MM.1S (cell line): ENCODE data around the gene LSMEM2.

Experiments
- EZH2 ChIP-seq: fragments of 300-600 bp; sonication (generic); optimal IDR thresholded peaks from 2 replicates; pipeline ENCODE3; 2017; ENCODE audit warnings: low read depth, mild to moderate bottlenecking, antibody characterized with exemption, low read length, mixed read lengths
- EZH2phosphoT487 ChIP-seq: fragments of 300-600 bp; sonication (generic); IDR thresholded peaks from 2 replicates; pipeline ENCODE4 v1.6.1; 2018; ENCODE audit warnings: antibody characterized with exemption, low read length
- TF ChIP-seq, protein P1 (sequence below): fragments of 300-600 bp; sonication (generic); IDR thresholded peaks from 2 replicates; pipeline ENCODE4 v1.5.1; 2016; ENCODE audit warnings: antibody characterized with exemption, low read length, mixed read lengths

- TF ChIP-seq, protein P1, sequence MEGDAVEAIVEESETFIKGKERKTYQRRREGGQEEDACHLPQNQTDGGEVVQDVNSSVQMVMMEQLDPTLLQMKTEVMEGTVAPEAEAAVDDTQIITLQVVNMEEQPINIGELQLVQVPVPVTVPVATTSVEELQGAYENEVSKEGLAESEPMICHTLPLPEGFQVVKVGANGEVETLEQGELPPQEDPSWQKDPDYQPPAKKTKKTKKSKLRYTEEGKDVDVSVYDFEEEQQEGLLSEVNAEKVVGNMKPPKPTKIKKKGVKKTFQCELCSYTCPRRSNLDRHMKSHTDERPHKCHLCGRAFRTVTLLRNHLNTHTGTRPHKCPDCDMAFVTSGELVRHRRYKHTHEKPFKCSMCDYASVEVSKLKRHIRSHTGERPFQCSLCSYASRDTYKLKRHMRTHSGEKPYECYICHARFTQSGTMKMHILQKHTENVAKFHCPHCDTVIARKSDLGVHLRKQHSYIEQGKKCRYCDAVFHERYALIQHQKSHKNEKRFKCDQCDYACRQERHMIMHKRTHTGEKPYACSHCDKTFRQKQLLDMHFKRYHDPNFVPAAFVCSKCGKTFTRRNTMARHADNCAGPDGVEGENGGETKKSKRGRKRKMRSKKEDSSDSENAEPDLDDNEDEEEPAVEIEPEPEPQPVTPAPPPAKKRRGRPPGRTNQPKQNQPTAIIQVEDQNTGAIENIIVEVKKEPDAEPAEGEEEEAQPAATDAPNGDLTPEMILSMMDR: no peak
- TF ChIP-seq EZH2phosphoT487: no peak
- TF ChIP-seq EZH2: no peak
These were observed 23.7 kb upstream of the LSMEM2 start for GRCh38 chr3:50255251-50255615.
